MCF 10A (cell line): Measurements from ENCODE around the gene KLHDC4. TPM values are rescaled to one million over a fixed set of nuclear protein-coding genes. Genes with fewer than 3 reads are reported as not detected.
"Not testable (repeated sequence)": the region's sequence is repeated elsewhere in the genome, so short reads cannot be mapped to it uniquely, and the experiment has no call there.

ENCODE experiments used
- BruUV-seq: library from RNA; stranded (reverse); fragments of 400-500 nt; replicated peaks from 2 replicates; lab custom pipeline; 2021; lab: Mats Ljungman, UMichigan
- CTCF ChIA-PET: fragments of 300-600 bp; sonication (Branson Sonifier 250); formaldehyde crosslinking; extraction: SDS; loops from one replicate; lab custom pipeline; 2021; ENCODE audit warnings: antibody characterized with exemption, inconsistent platforms; lab: Yijun Ruan, JAX
- POLR2A ChIA-PET: fragments of 300-600, 350-650 bp; sonication (Branson Sonifier 250); formaldehyde crosslinking; extraction: SDS; loops from one replicate; lab custom pipeline; 2020; ENCODE audit warnings: antibody characterized with exemption, inconsistent platforms; lab: Yijun Ruan, JAX
- DNase-seq: peaks from one replicate; pipeline ENCODE4 v3.0.0-alpha.2; 2018; ENCODE audit not compliant: unreplicated experiment
- H3K27ac Mint-ChIP-seq: one replicate; pipeline ENCODE4 v1.8.0; 2022; ENCODE audit warnings: mild to moderate bottlenecking, low read depth, mixed read lengths; ENCODE audit not compliant: unreplicated experiment
- H3K27me3 Mint-ChIP-seq: one replicate; pipeline ENCODE4 v1.8.0; 2022; ENCODE audit warnings: mixed read lengths; ENCODE audit not compliant: insufficient read depth, unreplicated experiment
- H3K36me3 Mint-ChIP-seq: one replicate; pipeline ENCODE4 v1.8.0; 2022; ENCODE audit warnings: mild to moderate bottlenecking, moderate library complexity, mixed read lengths; ENCODE audit not compliant: insufficient read depth, unreplicated experiment
- H3K4me1 Mint-ChIP-seq: one replicate; pipeline ENCODE4 v1.8.0; 2022; ENCODE audit warnings: mixed read lengths; ENCODE audit not compliant: insufficient read depth, unreplicated experiment
- H3K4me3 Mint-ChIP-seq: one replicate; pipeline ENCODE4 v1.8.0; 2022; ENCODE audit warnings: mild to moderate bottlenecking, moderate library complexity, mixed read lengths; ENCODE audit not compliant: unreplicated experiment
- H3K9me3 Mint-ChIP-seq: one replicate; pipeline ENCODE4 v1.8.0; 2022; ENCODE audit warnings: mixed read lengths; ENCODE audit not compliant: unreplicated experiment
- CTCF ChIP-seq: fragments of 200-600 bp; IDR thresholded peaks from one replicate; pipeline ENCODE4 v1.8.0; 2022; ENCODE audit warnings: antibody characterized with exemption, mild to moderate bottlenecking; ENCODE audit not compliant: unreplicated experiment
- intact Hi-C: fragments of 100-400 bp; cut with micrococcal nuclease; formaldehyde crosslinking; loops from 2 replicates; pipeline ENCODE4 v1.14.1; 2022
- total RNA-seq: library from RNA; stranded (reverse); gene quantifications from 2 replicates; pipeline ENCODE4 v1.2.3, GENCODE V29; 2022

The KLHDC4 gene
- total RNA-seq, 1 experiment from 2014 or later = 106 TPM

- intact Hi-C loops = no loop called here
- no peak for TF ChIP-seq CTCF
- Mint-ChIP-seq H3K9me3 (no peaks in the 10 kb centered on the region), H3K4me3 (no peak overlapping the region), H3K27me3 (no peaks in the 10 kb centered on the region), H3K36me3 (peaks cover 69% of the 10 kb centered on the region), H3K4me1 (no peaks in the 10 kb centered on the region), H3K27ac (no peak overlapping the region)
- no peak for DNase-seq
- ChIA-PET POLR2A (interaction anchor here (0.7 to 1.4 kb wide), 2 partner anchors 21 to 47 kb away, joined by 3 to 4 read pairs; no protein-coding TSS in a partner anchor), CTCF (interaction anchor here (0.8 kb wide), 1 partner anchor 47 kb away, joined by 3 read pairs; no protein-coding TSS in a partner anchor)
- BruUV-seq = no TSS peak
These were observed 43.9 kb downstream of the KLHDC4 start for GRCh38 chr16:87721622-87722585.

DNA sequence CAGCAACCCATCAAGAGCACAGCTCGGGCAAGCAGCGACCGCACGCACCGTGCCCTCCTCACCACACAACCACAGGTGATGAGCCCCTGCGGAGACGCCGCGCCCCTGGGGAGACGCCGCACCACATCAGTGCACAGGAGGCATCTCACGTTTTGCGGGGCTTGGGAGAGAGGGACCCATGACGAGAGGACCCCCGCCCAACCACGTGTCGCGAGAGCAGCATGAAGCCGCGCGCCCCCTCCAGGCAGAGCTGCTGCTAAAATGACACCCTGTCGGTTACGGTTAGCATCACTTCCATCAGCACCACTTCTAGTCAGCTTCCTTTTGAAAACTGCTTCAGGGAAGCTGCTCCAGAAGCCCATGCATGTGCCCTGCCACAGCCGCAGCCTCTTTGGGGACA is 45.3 kb downstream of the KLHDC4 start:
- Mint-ChIP-seq H3K27me3 (no peaks in the 10 kb centered on the region), H3K27ac (no peak overlapping the region), H3K4me3 (no peak overlapping the region), H3K9me3 (no peaks in the 10 kb centered on the region), H3K4me1 (no peaks in the 10 kb centered on the region), H3K36me3 (peaks cover 79% of the 10 kb centered on the region)
- no TSS peak for BruUV-seq
- no peak for DNase-seq
- ChIA-PET POLR2A (interaction anchor here (1.4 kb wide), 1 partner anchor 49 kb away, joined by 4 read pairs; no protein-coding TSS in a partner anchor), CTCF (no interaction called here)
- TF ChIP-seq CTCF = no peak
- intact Hi-C loops = no loop called here

GRCh38 chr16:87718831-87719230 is 47.0 kb downstream of the KLHDC4 start:
- DNase-seq, intact Hi-C loops: not testable (repeated sequence)
- H3K36me3 Mint-ChIP-seq = peaks cover 83% of the 10 kb centered on the region

DNA sequence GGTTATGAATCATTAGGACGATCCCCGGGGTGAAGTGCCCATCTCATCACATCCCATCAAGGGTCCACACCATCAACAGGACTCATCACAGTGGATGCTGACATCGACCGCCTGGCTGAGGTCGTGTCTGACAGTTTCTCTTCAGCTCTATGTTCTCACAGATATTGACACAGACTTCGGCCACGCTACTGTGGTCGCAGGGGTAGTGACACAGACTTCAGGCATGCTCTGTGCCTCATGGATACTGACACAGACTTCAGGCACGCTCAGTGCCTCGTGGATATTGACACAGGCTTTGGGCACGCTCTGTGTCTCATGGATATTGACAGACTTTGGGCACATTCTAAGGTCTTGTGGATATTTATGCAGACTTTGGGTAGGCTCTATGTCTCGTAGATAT is 50.1 kb downstream of the KLHDC4 start:
- Mint-ChIP-seq H3K4me3 (no peak overlapping the region), H3K9me3 (no peaks in the 10 kb centered on the region), H3K36me3 (peaks cover 72% of the 10 kb centered on the region), H3K4me1 (no peaks in the 10 kb centered on the region), H3K27ac (no peak overlapping the region), H3K27me3 (no peaks in the 10 kb centered on the region)
- ChIA-PET CTCF (interaction anchor here (0.8 kb wide), 1 partner anchor 10 kb away, joined by 3 read pairs; no protein-coding TSS in a partner anchor), POLR2A (interaction anchor here (0.6 to 0.7 kb wide), 2 partner anchors 9 to 95 kb away, joined by 3 read pairs; no protein-coding TSS in a partner anchor)
- BruUV-seq = no TSS peak
- TF ChIP-seq CTCF = no peak
- intact Hi-C loops = no loop called here
- no peak for DNase-seq

More at GRCh38 chr16:87718831-87719230, 47.0 kb downstream of the KLHDC4 start:
- H3K4me3 Mint-ChIP-seq, H3K27ac Mint-ChIP-seq, BruUV-seq, H3K27me3 Mint-ChIP-seq, H3K4me1 Mint-ChIP-seq, CTCF ChIA-PET, H3K9me3 Mint-ChIP-seq: not testable (repeated sequence)
- POLR2A ChIA-PET = interaction anchor here (0.6 to 0.7 kb wide), 2 partner anchors 15 to 48 kb away, joined by 3 read pairs; no protein-coding TSS in a partner anchor
